22Rv1 (cell line): Measurements from ENCODE around the gene FARSA.
"Not testable (repeated sequence)": the region's sequence is repeated elsewhere in the genome, so short reads cannot be mapped to it uniquely, and the experiment has no call there.

Experiments
- CTCF ChIP-seq: fragments of 450-650 bp; IDR thresholded peaks from 2 replicates; pipeline ENCODE4 v1.5.1; 2017; ENCODE audit warnings: mild to moderate bottlenecking
- ZFX ChIP-seq: fragments of 450-650 bp; IDR thresholded peaks from 2 replicates; pipeline ENCODE4 v1.6.1; 2017; ENCODE audit warnings: antibody characterized with exemption, borderline replicate concordance

DNA sequence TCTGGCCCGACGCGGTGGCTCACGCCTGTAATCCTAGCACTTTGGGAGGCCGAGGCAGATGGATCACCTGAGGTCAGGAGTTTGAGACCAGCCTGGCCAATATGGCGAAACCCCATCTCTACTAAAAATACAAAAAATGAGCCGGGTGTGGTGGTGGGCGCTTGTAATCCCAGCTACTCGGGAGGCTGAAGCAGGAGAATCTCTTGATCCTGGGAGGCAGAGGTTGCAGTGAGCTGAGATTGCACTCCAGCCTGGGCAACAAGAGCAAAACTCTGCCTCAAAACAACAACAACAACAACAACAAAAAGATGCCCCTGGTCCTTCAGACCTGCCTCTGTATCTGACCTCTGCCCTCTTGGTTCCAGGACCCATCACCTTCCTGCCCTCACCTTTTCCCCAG lies 22.1 kb upstream of the FARSA start:
- not testable (repeated sequence) for TF ChIP-seq CTCF, ZFX
